IMR-90 (cell line): ENCODE results near the gene RCHY1. TPM values are rescaled to one million over a fixed set of nuclear protein-coding genes. Genes with fewer than 3 reads are reported as not detected.

Source experiments
- ATAC-seq: fragments of 200-7000 bp; cut with Tn5 transposase; 2 replicates; pipeline ENCODE4 v1.9.1; 2020; ENCODE audit warnings: low read depth, mild to moderate bottlenecking, moderate library complexity
- Bru-seq: library from RNA; stranded (reverse); fragments of 400-500 nt; gene quantifications from one replicate; lab custom pipeline; 2021; lab: Mats Ljungman, UMichigan
- BruChase-seq, 2 experiments: library from RNA; stranded (reverse); fragments of 400-500 nt; gene quantifications; one replicate each; lab custom pipeline; 2021; lab: Mats Ljungman, UMichigan
- BruUV-seq: library from RNA; stranded (reverse); fragments of 400-500 nt; replicated peaks from 2 replicates; lab custom pipeline; 2021; lab: Mats Ljungman, UMichigan
- CTCF ChIA-PET: fragments of 300-600 bp; formaldehyde crosslinking; extraction: SDS; loops from one replicate; lab custom pipeline; 2021; ENCODE audit warnings: antibody characterized with exemption; lab: Yijun Ruan, JAX
- POLR2A ChIA-PET: fragments of 300-600 bp; sonication (Branson Sonifier 250); formaldehyde crosslinking; loops from one replicate; lab custom pipeline; 2022; ENCODE audit warnings: antibody characterized with exemption; ENCODE audit not compliant: unreplicated experiment; lab: Charles Lee
- DNase-seq: peaks from one replicate; pipeline ENCODE4 v3.0.0; 2013
- H2AFZ ChIP-seq: replicated peaks from 2 replicates; pipeline ENCODE3; 2013; ENCODE audit warnings: low read length, mild to moderate bottlenecking; ENCODE audit not compliant: poor library complexity
- H2AK5ac ChIP-seq: 2 replicates; pipeline ENCODE4 v1.6.1; 2013; ENCODE audit warnings: low read depth, low read length, inconsistent platforms
- H2AK9ac ChIP-seq: replicated peaks from 2 replicates; pipeline ENCODE3; 2013; ENCODE audit warnings: mild to moderate bottlenecking, low read depth, low read length, moderate library complexity; ENCODE audit not compliant: poor library complexity
- H2BK120ac ChIP-seq: 2 replicates; pipeline ENCODE4 v1.6.1; 2013; ENCODE audit warnings: low read depth, low read length, inconsistent platforms
- H2BK15ac ChIP-seq: 3 replicates; pipeline ENCODE4 v1.6.1; 2013; ENCODE audit warnings: low read depth, low read length, inconsistent platforms
- H2BK20ac ChIP-seq: 2 replicates; pipeline ENCODE4 v1.6.1; 2013; ENCODE audit warnings: low read depth, mild to moderate bottlenecking, inconsistent platforms, low read length, moderate library complexity
- H2BK5ac ChIP-seq: 2 replicates; pipeline ENCODE4 v1.6.1; 2013; ENCODE audit warnings: mild to moderate bottlenecking, low read depth, low read length, inconsistent platforms; ENCODE audit not compliant: poor library complexity, severe bottlenecking
- H3K14ac ChIP-seq: replicated peaks from 2 replicates; pipeline ENCODE4 v1.6.1; 2013; ENCODE audit warnings: low read depth, low read length, inconsistent platforms
- H3K18ac ChIP-seq: 2 replicates; pipeline ENCODE4 v1.6.1; 2013; ENCODE audit warnings: low read depth, low read length, control low read depth
- H3K23ac ChIP-seq: 2 replicates; pipeline ENCODE4 v1.6.1; 2013; ENCODE audit warnings: low read depth, low read length, inconsistent platforms
- H3K27ac ChIP-seq: 2 replicates; pipeline ENCODE4 v1.5.1; 2013; ENCODE audit warnings: mild to moderate bottlenecking, control low read depth, low read length; ENCODE audit not compliant: insufficient read depth
- H3K27me3 ChIP-seq: 2 replicates; pipeline ENCODE4 v1.6.1; 2013; ENCODE audit warnings: low read length; ENCODE audit not compliant: control insufficient read depth, insufficient read depth
- H3K36me3 ChIP-seq: 2 replicates; pipeline ENCODE4 v1.6.1; 2013; ENCODE audit warnings: low read length, mixed read lengths; ENCODE audit not compliant: control insufficient read depth, insufficient read depth
- H3K4ac ChIP-seq: 2 replicates; pipeline ENCODE4 v1.6.1; 2013; ENCODE audit warnings: low read depth, low read length, inconsistent platforms
- H3K4me1 ChIP-seq: 2 replicates; pipeline ENCODE4 v1.6.1; 2013; ENCODE audit warnings: low read length, mixed read lengths; ENCODE audit not compliant: control insufficient read depth, insufficient read depth
- H3K4me2 ChIP-seq: 2 replicates; pipeline ENCODE4 v1.6.1; 2013; ENCODE audit warnings: low read depth, mild to moderate bottlenecking, control low read depth, low read length, moderate library complexity
- H3K4me3 ChIP-seq: 2 replicates; pipeline ENCODE4 v1.5.1; 2013; ENCODE audit warnings: low read depth, mild to moderate bottlenecking, control low read depth, low read length, moderate library complexity; ENCODE audit not compliant: insufficient read depth
- H3K56ac ChIP-seq: 2 replicates; pipeline ENCODE4 v1.6.1; 2013; ENCODE audit warnings: low read length, inconsistent platforms; ENCODE audit not compliant: insufficient read depth; ENCODE audit errors: extremely low read depth
- H3K79me1 ChIP-seq, 2 experiments: 2 replicates each; pipeline ENCODE4 v1.6.1; 2013; ENCODE audit warnings: low read length in 2 of 2, inconsistent platforms in 1 of 2, low read depth in 1 of 2
- H3K9ac ChIP-seq: 2 replicates; pipeline ENCODE4 v1.6.1; 2013; ENCODE audit warnings: low read depth, low read length, control low read depth
- H3K9me1 ChIP-seq: 2 replicates; pipeline ENCODE4 v1.6.1; 2013; ENCODE audit warnings: low read length, inconsistent platforms; ENCODE audit not compliant: insufficient read depth
- H3K9me3 ChIP-seq: 2 replicates; pipeline ENCODE4 v1.6.1; 2013; ENCODE audit warnings: low read length; ENCODE audit not compliant: control insufficient read depth, insufficient read depth
- H4K20me1 ChIP-seq: 2 replicates; pipeline ENCODE4 v1.6.1; 2013; ENCODE audit warnings: low read length, inconsistent platforms; ENCODE audit not compliant: insufficient read depth
- H4K5ac ChIP-seq: 2 replicates; pipeline ENCODE4 v1.6.1; 2013; ENCODE audit warnings: mild to moderate bottlenecking, low read depth, low read length, control low read depth
- H4K8ac ChIP-seq, 2 experiments: 2 replicates each; pipeline ENCODE4 v1.6.1; 2013; ENCODE audit warnings: low read depth in 2 of 2, low read length in 2 of 2, control low read depth in 1 of 2, inconsistent platforms in 1 of 2
- H4K91ac ChIP-seq: 2 replicates; pipeline ENCODE4 v1.6.1; 2013; ENCODE audit warnings: low read depth, low read length, inconsistent platforms; ENCODE audit not compliant: insufficient read depth
- BHLHE40 ChIP-seq: fragments of 150-350 bp; IDR thresholded peaks from 2 replicates; pipeline ENCODE4 v1.6.1; 2016; ENCODE audit warnings: mild to moderate bottlenecking, low read depth, low read length
- CEBPB ChIP-seq: IDR thresholded peaks from 2 replicates; pipeline ENCODE4 v1.6.1; 2012; ENCODE audit warnings: low read depth, low read length, improper control_type of control experiment
- CTCF ChIP-seq: conservative IDR thresholded peaks from 2 replicates; pipeline ENCODE4 v1.5.1; 2012; ENCODE audit warnings: mild to moderate bottlenecking, low read depth, low read length, improper control_type of control experiment
- ELK1 ChIP-seq: fragments of 150-350 bp; IDR thresholded peaks from 2 replicates; pipeline ENCODE4 v1.6.1; 2016; ENCODE audit warnings: low read depth, mild to moderate bottlenecking, low read length, moderate library complexity, borderline replicate concordance
- MAZ ChIP-seq: IDR thresholded peaks from 2 replicates; pipeline ENCODE4 v1.6.1; 2012; ENCODE audit warnings: low read depth, mild to moderate bottlenecking, low read length, improper control_type of control experiment, moderate library complexity, borderline replicate concordance
- MXI1 ChIP-seq: IDR thresholded peaks from 2 replicates; pipeline ENCODE4 v1.6.1; 2012; ENCODE audit warnings: low read depth, mild to moderate bottlenecking, low read length, moderate library complexity, borderline replicate concordance
- NFE2L2 ChIP-seq: fragments of 150-350 bp; IDR thresholded peaks from 2 replicates; pipeline ENCODE4 v1.6.1; 2016; ENCODE audit warnings: low read depth, mild to moderate bottlenecking, low read length
- POLR2A ChIP-seq: IDR thresholded peaks from 2 replicates; pipeline ENCODE4 v1.6.1; 2012; ENCODE audit warnings: mild to moderate bottlenecking, low read depth, low read length
- RAD21 ChIP-seq: IDR thresholded peaks from 2 replicates; pipeline ENCODE4 v1.6.1; 2012; ENCODE audit warnings: low read length, improper control_type of control experiment
- USF2 ChIP-seq: fragments of 150-350 bp; IDR thresholded peaks from 2 replicates; pipeline ENCODE4 v1.6.1; 2017; ENCODE audit warnings: mild to moderate bottlenecking, antibody characterized with exemption, low read length, low read depth
- WGBS, 2 experiments: methylation state at CpG; one replicate each; pipeline versions ENCODE4 v1.1.5 to v1.1.7; 2013; ENCODE audit warnings: missing lambda C conversion rate in 2 of 2; ENCODE audit not compliant: insufficient read length in 1 of 2; ENCODE audit errors: extremely low coverage in 2 of 2; 5-methylcytosine and 5-hydroxymethylcytosine counted together
- dilution Hi-C: fragments of 300-500 bp; cut with HindIII; formaldehyde crosslinking; loops from one replicate; pipeline ENCODE4 v1.14.3; 2018; ENCODE audit warnings: low sequenced_read_pairs; ENCODE audit not compliant: unreplicated experiment
- in situ Hi-C: fragments of 300-500 bp; cut with MboI; formaldehyde crosslinking; loops from 3 replicates; pipeline ENCODE4 v1.14.3; 2019; ENCODE audit warnings: low sequenced_read_pairs, inconsistent platforms, mixed read lengths
- intact Hi-C: fragments of 100-400 bp; cut with micrococcal nuclease; formaldehyde crosslinking; loops from 2 replicates; pipeline ENCODE4 v1.10.0; 2022
- long read RNA-seq: library from polyadenylated mRNA; unstranded; transcript quantifications from one replicate; pipeline ENCODE4 v2.0.0, GENCODE V29; 2021; ENCODE audit not compliant: unreplicated experiment
- polyA plus RNA-seq, 3 experiments: library from polyadenylated mRNA; depleted of rRNA; stranded (reverse); fragments of >200 nt; gene quantifications; 2 replicates each; pipeline ENCODE4 v1.2.3, GENCODE V29; 2012; ENCODE audit warnings: low replicate concordance in 1 of 3
- total RNA-seq: library from RNA; depleted of rRNA; stranded (reverse); fragments of >200 nt; gene quantifications from 2 replicates; pipeline ENCODE4 v1.2.3, GENCODE V29; 2012; rRNA removed

RCHY1 gene
- total RNA-seq (22.4 and 41.4 TPM in 2 replicates), polyA plus RNA-seq (2012; rRNA removed) (12.9 and 20.1 TPM in 2 replicates), Bru-seq, nascent RNA (percentile 80 among the genes with signal in this experiment), BruChase-seq, experiment 1, labeled RNA remaining after a 6-hour chase (percentile 54 among the genes with signal in this experiment), BruChase-seq, experiment 2, labeled RNA remaining after a 2-hour chase (percentile 69 among the genes with signal in this experiment)
- 3.9 and 4.7 TPM in 2 replicates for polyA plus RNA-seq (2012; cell fraction: cytosol; rRNA removed)
- polyA plus RNA-seq (2012; cell fraction: nucleus; rRNA removed; ENCODE audit: low replicate concordance): 1.1 and 10.7 TPM in 2 replicates
- long read RNA-seq, full-length matches to known transcripts: 26 of 29 reads
- long read RNA-seq, partial matches to known transcripts: 1 of 29 reads
- long read RNA-seq, other reads (novel, unspliced or antisense): 2 of 29 reads

GRCh38 chr4:75514131-75514948, at the start of gene RCHY1, which contains the start of gene THAP6:
RCHY1 (minus strand) TSS chr4:75514403; CDS start chr4:75514286, 117 bp downstream.
THAP6 (plus strand) TSS chr4:75514473; CDS start chr4:75515453, 980 bp downstream.
- Histone ChIP-seq H3K79me1 (peaks cover 33 to 51% of the 10 kb centered on the region in 2 experiments), H4K91ac (peak within 1 kb of the TSS; percentile 92), H4K20me1 (no peaks in the 10 kb centered on the region; the same call in 1 of the 2 replicates), H2BK20ac (peak within 1 kb of the TSS; percentile 36), H3K18ac (peak within 1 kb of the TSS; percentile 76), H3K23ac (peak within 1 kb of the TSS; percentile 93), H3K14ac (peak within 1 kb of the TSS; percentile 93), H2BK120ac (peak within 1 kb of the TSS; percentile 89), H2BK15ac (peak within 1 kb of the TSS; percentile 83), H2BK5ac (peak within 1 kb of the TSS; percentile 94), H3K9me1 (no peaks in the 10 kb centered on the region; the same call in 1 of the 2 replicates), H3K4me1 (peaks cover 4% of the 10 kb centered on the region; the same call in 1 of the 2 replicates), H4K5ac (peak within 1 kb of the TSS; percentile 86), H3K4me3 (peak within 1 kb of the TSS; percentile 67), H2AK9ac (peak within 1 kb of the TSS; percentile 90), H3K9ac (peak within 1 kb of the TSS; percentile 88), H3K4me2 (peak within 1 kb of the TSS; percentile 80), H2AK5ac (peak within 1 kb of the TSS; percentile 82), H2AFZ (peak within 1 kb of the TSS; percentile 98), H3K36me3 (peaks cover 5% of the 10 kb centered on the region), H3K4ac (peak within 1 kb of the TSS; percentile 96), H3K56ac (peak within 1 kb of the TSS; percentile 89), H3K27ac (peak within 1 kb of the TSS; percentile 89), H3K9me3 (no peaks in the 10 kb centered on the region), H3K27me3 (no peaks in the 10 kb centered on the region), H4K8ac (peak within 1 kb of the TSS; percentile 96 to 98)
- ChIA-PET CTCF (no interaction called here), POLR2A (interaction anchor here (0.5 to 0.7 kb wide), 4 partner anchors 14 to 138 kb away, joined by 3 to 9 read pairs (median 6); no protein-coding TSS in a partner anchor)
- BruUV-seq: TSS peak; percentile 50
- intact Hi-C loops: no loop called here
- DNase-seq (peak; percentile 93), ATAC-seq (peak; percentile 96)
- no peak for TF ChIP-seq CTCF
- TF ChIP-seq BHLHE40: peak; percentile 93
- peak; percentile 83; the same call in 1 of the 2 replicates for TF ChIP-seq MAZ
- peak; percentile 96 for TF ChIP-seq USF2
- no peak for TF ChIP-seq CEBPB
- no peak for TF ChIP-seq RAD21
- TF ChIP-seq MXI1: peak; percentile 54; the same call in 1 of the 2 replicates
- TF ChIP-seq NFE2L2: no peak
- peak; percentile 93 for TF ChIP-seq POLR2A
- TF ChIP-seq ELK1: no peak
- in situ Hi-C loops: no loop called here
- WGBS, 2 experiments: 0% methylated on average over 13 of the region's 61 CpGs; no CpG with 5 or more reads in 1 of the 2 experiments
- dilution Hi-C loops: no loop called here
